ENCODE data around the gene RFX1. TPM values are rescaled to one million over a fixed set of nuclear protein-coding genes. Genes with fewer than 3 reads are reported as not detected.
A peak's percentile ranks its signal among the peaks of the same experiment; 100 is the strongest.
"Not testable (repeated sequence)": the region's sequence is repeated elsewhere in the genome, so short reads cannot be mapped to it uniquely, and the experiment has no call there.

RFX1 gene
- total RNA-seq, 1 experiment from 2014 or later, result 0.87 TPM

DNA sequence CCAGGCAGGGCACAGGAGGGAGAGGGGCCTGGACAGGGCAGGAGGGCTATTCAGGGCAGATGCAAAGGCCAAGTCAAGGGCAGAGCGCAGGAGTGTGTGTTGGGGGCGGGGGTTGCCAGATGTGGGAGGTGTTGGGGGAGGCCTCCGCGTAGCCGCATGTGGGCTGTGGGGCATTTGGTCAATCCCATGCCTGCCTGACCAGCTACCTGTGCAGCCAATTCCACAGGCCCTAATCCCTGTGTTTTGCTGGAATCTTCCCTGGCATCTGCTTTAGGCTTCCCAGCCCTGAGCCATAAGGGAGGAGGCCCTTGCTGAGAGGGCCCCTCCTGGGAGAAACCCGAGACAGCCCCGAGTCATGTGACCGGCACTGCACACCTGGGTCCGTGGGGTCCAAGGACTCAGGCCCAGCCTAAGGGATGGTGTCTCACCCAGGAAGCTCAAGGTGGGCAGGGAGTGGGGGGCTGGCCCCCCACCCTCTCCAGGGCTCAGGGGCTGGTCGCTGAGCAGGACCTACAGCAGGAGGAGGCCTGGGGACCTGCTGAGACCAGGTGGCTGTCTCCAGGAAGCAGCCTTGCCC, 20.3 kb downstream of the RFX1 start:
- DNase-seq (ENCODE audit: low read depth, low spot score), result no peak
- in situ Hi-C loops (cut with HindIII; ENCODE audit: low pct_unique_long_range_greater_than_20kb, low sequenced_read_pairs), result no loop called here

- in situ Hi-C loops (cut with HindIII; ENCODE audit: low pct_unique_long_range_greater_than_20kb, low sequenced_read_pairs), result no loop called here
- DNase-seq (ENCODE audit: low read depth, low spot score), result no peak
Measured at GRCh38 chr19:13984875-13985741, 21.0 kb downstream of the RFX1 start.

- in situ Hi-C loops (cut with HindIII; ENCODE audit: low pct_unique_long_range_greater_than_20kb, low sequenced_read_pairs), result no loop called here
- DNase-seq (ENCODE audit: low read depth, low spot score), result no peak
Measured at GRCh38 chr19:13984186-13984585, 21.9 kb downstream of the RFX1 start.

- in situ Hi-C loops (cut with HindIII; ENCODE audit: low pct_unique_long_range_greater_than_20kb, low sequenced_read_pairs), result no loop called here
- DNase-seq (ENCODE audit: low read depth, low spot score), result no peak
Measured at GRCh38 chr19:13983213-13983889, 22.8 kb downstream of the RFX1 start.

DNA sequence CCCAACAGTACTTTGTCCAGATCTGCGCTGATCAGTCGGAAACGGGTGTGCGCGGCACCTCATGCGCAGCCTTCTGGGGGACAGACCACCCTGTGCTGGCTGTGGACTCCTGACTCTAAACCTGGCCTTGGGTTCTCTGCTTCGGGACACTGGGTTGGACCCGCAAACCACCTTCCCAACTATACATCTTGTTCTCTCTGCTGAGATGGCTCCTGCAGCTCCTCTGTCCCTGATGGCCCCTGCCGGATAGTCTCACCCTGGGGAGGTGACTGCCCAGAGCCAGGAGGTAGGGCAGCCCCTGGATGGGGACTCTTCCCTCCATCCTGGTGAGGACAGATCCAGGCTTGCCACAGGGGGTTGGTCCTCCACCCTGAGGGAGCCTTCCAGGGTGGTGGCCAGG, 23.3 kb downstream of the RFX1 start:
- DNase-seq (ENCODE audit: low read depth, low spot score), result no peak
- in situ Hi-C loops (cut with HindIII; ENCODE audit: low pct_unique_long_range_greater_than_20kb, low sequenced_read_pairs), result no loop called here

DNA sequence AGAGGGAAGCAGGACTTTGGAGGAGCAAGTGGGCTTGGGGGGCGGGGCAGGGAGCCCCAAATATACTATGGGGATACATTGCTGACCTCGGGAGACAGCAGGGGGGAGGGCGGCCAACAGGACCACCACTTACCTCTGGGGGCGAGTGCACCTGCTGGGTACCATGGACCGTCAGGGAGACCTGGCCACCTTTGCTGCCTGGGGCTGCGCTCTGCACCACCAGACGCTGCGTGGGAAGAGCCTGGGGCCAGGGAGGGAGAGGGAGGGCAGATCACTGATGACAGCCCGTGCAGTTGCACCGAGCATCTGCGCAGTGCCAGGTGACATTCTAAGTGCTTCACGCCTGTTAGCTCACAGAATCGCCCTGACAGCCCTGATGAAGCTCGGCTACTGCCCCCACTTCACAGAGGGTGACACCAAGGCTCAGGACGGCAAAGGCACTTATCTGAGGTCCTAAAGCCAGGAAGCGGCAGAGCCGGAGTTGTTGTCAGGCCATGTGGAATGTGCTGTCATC, 24.1 kb downstream of the RFX1 start:
- in situ Hi-C loops (cut with HindIII; ENCODE audit: low pct_unique_long_range_greater_than_20kb, low sequenced_read_pairs), result no loop called here
- no peak for DNase-seq (ENCODE audit: low read depth, low spot score)

- in situ Hi-C loops (cut with HindIII; ENCODE audit: low pct_unique_long_range_greater_than_20kb, low sequenced_read_pairs), result no loop called here
- DNase-seq (ENCODE audit: low read depth, low spot score), result no peak
Measured at GRCh38 chr19:13981467-13981866, 24.7 kb downstream of the RFX1 start.

DNA sequence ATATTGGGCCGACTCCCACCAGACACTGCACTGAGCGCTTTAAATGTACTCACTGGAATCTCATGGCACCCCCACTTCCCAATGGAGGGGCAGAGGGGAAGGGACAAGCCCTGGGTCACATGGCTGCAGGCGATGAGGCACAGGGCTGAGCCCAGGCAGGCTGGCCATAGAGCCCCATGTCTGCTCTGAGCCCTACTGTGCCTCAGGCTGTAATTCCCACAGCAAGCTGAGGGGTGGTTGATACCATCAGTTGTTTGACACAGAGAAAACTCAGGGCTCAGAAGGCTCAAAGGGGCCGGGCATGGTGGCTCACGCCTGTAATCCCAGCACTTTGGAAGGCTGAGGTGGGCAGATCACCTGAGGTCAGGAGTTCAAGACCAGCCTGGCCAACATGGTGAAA, 25.1 kb downstream of the RFX1 start:
- DNase-seq (ENCODE audit: low read depth, low spot score), result no peak
- in situ Hi-C loops (cut with HindIII; ENCODE audit: low pct_unique_long_range_greater_than_20kb, low sequenced_read_pairs), result no loop called here

- in situ Hi-C loops (cut with HindIII; ENCODE audit: low pct_unique_long_range_greater_than_20kb, low sequenced_read_pairs), result no loop called here
- no peak for DNase-seq (ENCODE audit: low read depth, low spot score)
Measured at GRCh38 chr19:13980340-13980739, 25.8 kb downstream of the RFX1 start.

DNA sequence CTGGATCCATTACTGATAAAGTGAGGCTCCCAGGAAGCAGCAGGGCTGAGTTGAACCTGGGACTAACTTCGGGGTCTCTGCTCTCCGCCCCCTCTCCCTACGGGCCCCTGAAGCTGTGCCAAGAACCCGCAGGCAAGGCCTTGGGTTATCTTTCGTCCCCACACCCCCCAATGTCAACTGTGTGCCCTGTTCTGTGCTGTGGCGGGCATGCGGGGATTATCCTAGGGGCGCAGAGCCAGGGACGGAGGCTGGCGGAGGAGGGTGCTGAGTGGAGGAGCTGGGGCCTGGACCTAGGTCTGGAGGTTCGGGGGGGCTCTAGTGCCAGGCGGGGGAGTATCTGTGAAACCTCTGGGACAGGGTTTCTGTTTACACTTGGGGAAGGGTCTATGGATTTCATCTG, 26.4 kb downstream of the RFX1 start:
- no peak for DNase-seq (ENCODE audit: low read depth, low spot score)
- in situ Hi-C loops (cut with HindIII; ENCODE audit: low pct_unique_long_range_greater_than_20kb, low sequenced_read_pairs), result no loop called here

- in situ Hi-C loops (cut with HindIII; ENCODE audit: low pct_unique_long_range_greater_than_20kb, low sequenced_read_pairs), result no loop called here
- DNase-seq (ENCODE audit: low read depth, low spot score), result no peak
Measured at GRCh38 chr19:13979244-13979615, 26.9 kb downstream of the RFX1 start.

- in situ Hi-C loops (cut with HindIII; ENCODE audit: low pct_unique_long_range_greater_than_20kb, low sequenced_read_pairs), result no loop called here
- no peak for DNase-seq (ENCODE audit: low read depth, low spot score)
Measured at GRCh38 chr19:13978351-13979243, 27.5 kb downstream of the RFX1 start.

DNA sequence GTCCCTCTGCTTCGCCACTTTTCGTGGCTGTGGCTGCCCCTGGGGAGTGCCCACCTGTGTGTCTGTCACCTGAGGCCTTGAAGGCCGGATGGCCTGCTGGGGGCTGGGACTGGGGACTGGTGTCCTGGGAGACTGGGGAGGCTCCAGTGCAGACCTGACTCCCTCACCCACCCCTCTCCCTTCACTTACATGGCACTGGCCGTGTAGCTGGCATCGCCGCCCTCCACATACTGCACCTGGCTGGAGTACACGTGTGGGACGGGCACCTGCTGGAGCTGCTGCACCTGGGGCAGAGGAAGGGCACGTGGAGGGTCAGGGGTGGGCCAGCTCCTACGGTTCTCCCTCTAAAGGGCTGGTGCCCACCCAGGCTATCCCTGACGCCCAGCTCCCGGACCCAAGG, 28.3 kb downstream of the RFX1 start:
- no peak for DNase-seq (ENCODE audit: low read depth, low spot score)
- in situ Hi-C loops (cut with HindIII; ENCODE audit: low pct_unique_long_range_greater_than_20kb, low sequenced_read_pairs), result no loop called here

DNA sequence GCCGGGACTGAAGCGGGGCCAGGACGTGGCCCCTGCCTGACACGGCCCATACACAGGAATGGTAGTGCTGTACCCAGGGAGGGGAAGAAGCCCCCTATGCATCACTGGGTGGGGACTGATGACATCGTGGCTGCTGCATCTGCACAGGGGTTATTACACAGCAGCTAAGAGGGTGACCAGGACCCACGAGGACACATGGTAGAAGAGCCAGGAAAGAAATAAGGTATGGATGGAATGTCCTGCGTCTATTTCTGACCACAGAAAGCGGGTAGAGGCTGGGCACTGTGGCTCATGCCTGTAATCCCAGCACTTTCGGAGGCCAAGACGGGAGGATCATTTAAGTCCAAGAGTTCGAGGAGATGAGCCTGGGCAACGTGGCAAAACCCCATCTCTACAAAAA, 29.7 kb downstream of the RFX1 start:
- DNase-seq (ENCODE audit: low read depth, low spot score), result no peak
- in situ Hi-C loops (cut with HindIII; ENCODE audit: low pct_unique_long_range_greater_than_20kb, low sequenced_read_pairs), result no loop called here

GRCh38 chr19:13975870-13976269, 30.2 kb downstream of the RFX1 start:
- in situ Hi-C loops (cut with HindIII; ENCODE audit: low pct_unique_long_range_greater_than_20kb, low sequenced_read_pairs), result no loop called here
- no peak for DNase-seq (ENCODE audit: low read depth, low spot score)

DNA sequence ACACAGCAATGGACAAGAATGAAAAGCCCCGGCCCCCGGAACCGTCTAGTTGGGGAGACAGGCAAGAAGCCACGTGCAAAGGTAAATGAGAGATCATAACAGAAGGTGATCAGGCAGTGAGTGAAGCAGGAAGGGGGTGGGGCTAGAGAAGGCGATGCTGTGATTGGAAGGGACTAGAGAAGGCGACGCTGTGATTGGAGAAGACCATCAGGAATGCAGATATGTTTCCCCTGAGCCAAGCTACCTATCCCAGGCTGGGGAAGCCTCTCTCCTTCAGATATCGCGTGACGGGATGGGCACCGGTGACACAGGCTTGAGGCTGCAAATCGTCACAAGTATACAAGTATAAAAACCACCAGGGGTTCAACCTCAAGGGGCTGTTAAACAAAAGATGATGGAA, 32.0 kb downstream of the RFX1 start:
- in situ Hi-C loops (cut with HindIII; ENCODE audit: low pct_unique_long_range_greater_than_20kb, low sequenced_read_pairs), result no loop called here
- peak; percentile 43 for DNase-seq (ENCODE audit: low read depth, low spot score)

DNA sequence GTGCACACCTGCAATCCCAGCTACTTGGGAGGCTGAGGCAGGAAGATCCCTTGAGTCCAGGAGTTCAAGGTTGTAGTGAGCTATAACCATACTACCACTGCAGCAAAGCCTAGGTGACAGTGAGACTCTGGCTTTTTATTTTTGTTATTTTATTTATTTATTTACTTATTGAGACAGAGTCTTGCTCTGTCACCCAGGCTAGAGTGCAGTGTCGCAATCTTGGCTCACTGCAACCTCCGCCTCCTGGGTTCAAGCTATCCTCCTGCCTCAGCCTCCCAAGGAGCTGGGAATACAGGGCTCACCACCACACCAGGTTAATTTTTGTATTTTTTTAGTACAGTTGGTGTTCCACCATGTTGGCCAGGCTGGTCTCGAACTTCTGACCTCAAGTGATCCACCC, 32.6 kb downstream of the RFX1 start:
- in situ Hi-C loops (cut with HindIII; ENCODE audit: low pct_unique_long_range_greater_than_20kb, low sequenced_read_pairs), result not testable (repeated sequence)

More for the DNA sequence above, 32.6 kb downstream of the RFX1 start:
- not testable (repeated sequence) for DNase-seq (ENCODE audit: low read depth, low spot score)

All from SK-MEL-5 (cell line).